GM23248 (cell line): ENCODE data around the gene ADAM10. TPM values are rescaled to one million over a fixed set of nuclear protein-coding genes. Genes with fewer than 3 reads are reported as not detected.
A peak's percentile ranks its signal among the peaks of the same experiment; 100 is the strongest.

Experiments used
- DNase-seq: peaks from one replicate; pipeline ENCODE4 v3.0.0-alpha.2; 2015
- H2AFZ ChIP-seq: fragments of 200-600 bp; sonication (generic); 2 replicates; pipeline ENCODE4 v1.6.1; 2016; ENCODE audit warnings: antibody characterized with exemption
- H3F3A ChIP-seq: fragments of 200-600 bp; sonication (generic); 2 replicates; pipeline ENCODE4 v1.6.1; 2016; ENCODE audit warnings: mild to moderate bottlenecking, antibody characterized with exemption, mixed run types; ENCODE audit not compliant: insufficient read depth
- H3K27ac ChIP-seq: fragments of 200-600 bp; sonication (generic); 2 replicates; pipeline ENCODE4 v1.5.1; 2016; ENCODE audit warnings: mild to moderate bottlenecking
- H3K27me3 ChIP-seq: fragments of 200-600 bp; sonication (generic); replicated peaks from 2 replicates; pipeline ENCODE4 v1.6.1; 2016; ENCODE audit warnings: mild to moderate bottlenecking; ENCODE audit not compliant: insufficient read depth
- H3K36me3 ChIP-seq: fragments of 200-600 bp; sonication (generic); 2 replicates; pipeline ENCODE4 v1.6.1; 2016; ENCODE audit warnings: low read depth, mild to moderate bottlenecking
- H3K4me1 ChIP-seq: fragments of 200-600 bp; sonication (generic); 2 replicates; pipeline ENCODE4 v1.6.1; 2016; ENCODE audit warnings: mild to moderate bottlenecking; ENCODE audit not compliant: insufficient read depth
- H3K4me2 ChIP-seq: fragments of 200-600 bp; sonication (generic); one replicate; pipeline ENCODE4 v1.6.1; 2016; ENCODE audit warnings: mild to moderate bottlenecking; ENCODE audit not compliant: unreplicated experiment
- H3K4me3 ChIP-seq: fragments of 200-600 bp; sonication (generic); 2 replicates; pipeline ENCODE4 v1.5.1; 2016; ENCODE audit warnings: mild to moderate bottlenecking
- H3K79me2 ChIP-seq: fragments of 200-600 bp; sonication (generic); 2 replicates; pipeline ENCODE4 v1.6.1; 2016; ENCODE audit warnings: mild to moderate bottlenecking; ENCODE audit not compliant: insufficient read depth
- H3K9ac ChIP-seq: fragments of 200-600 bp; sonication (generic); 2 replicates; pipeline ENCODE4 v1.6.1; 2016; ENCODE audit warnings: mild to moderate bottlenecking
- H3K9me2 ChIP-seq: fragments of 200-600 bp; sonication (generic); 2 replicates; pipeline ENCODE4 v1.6.1; 2016; ENCODE audit warnings: mixed run types, mild to moderate bottlenecking, moderate library complexity; ENCODE audit not compliant: insufficient read depth
- H3K9me3 ChIP-seq: fragments of 200-600 bp; sonication (generic); one replicate; pipeline ENCODE4 v1.6.1; 2017; ENCODE audit warnings: low read depth
- H4K20me1 ChIP-seq: fragments of 200-600 bp; sonication (generic); 2 replicates; pipeline ENCODE4 v1.6.0; 2016; ENCODE audit not compliant: insufficient read depth
- EZH2 ChIP-seq: fragments of 200-600 bp; sonication (generic); IDR thresholded peaks from 2 replicates; pipeline ENCODE4 v1.6.1; 2018; ENCODE audit warnings: antibody characterized with exemption, mild to moderate bottlenecking; ENCODE audit not compliant: insufficient read depth, poor library complexity, severe bottlenecking
- EZH2phosphoT487 ChIP-seq: fragments of 200-600 bp; sonication (generic); IDR thresholded peaks from 2 replicates; pipeline ENCODE4 v1.6.1; 2018; ENCODE audit warnings: antibody characterized with exemption, moderate library complexity, mild to moderate bottlenecking, low read depth; ENCODE audit not compliant: insufficient read depth
- WGBS, 2 experiments: methylation state at CpG; one replicate each; pipeline ENCODE4 v1.1.6; 2015 to 2017; ENCODE audit warnings: low lambda C conversion rate in 2 of 2, low coverage in 1 of 2; ENCODE audit errors: missing lambda C conversion rate in 2 of 2; 5-methylcytosine and 5-hydroxymethylcytosine counted together
- in situ Hi-C: fragments of 300-500 bp; cut with MboI; formaldehyde crosslinking; loops from 2 replicates; pipeline ENCODE4 v1.15.0; 2020
- polyA plus RNA-seq: library from polyadenylated mRNA; unstranded; fragments of >200 nt; fragmentation: Nextera tagmentation; extraction: Ambion mirVana; gene quantifications from 2 replicates; pipeline ENCODE4 v1.2.1, GENCODE V29; 2016
- total RNA-seq: library from RNA; depleted of rRNA; stranded (reverse); fragments of >200 nt; shearing (Covaris generic); gene quantifications from 2 replicates; pipeline ENCODE4 v1.2.3, GENCODE V29; 2014; rRNA removed

The ADAM10 gene
- total RNA-seq (171 and 193 TPM in 2 replicates), polyA plus RNA-seq (190 and 194 TPM in 2 replicates)

- H3K9me2 ChIP-seq, result no peaks in the 10 kb centered on the region
- H2AFZ ChIP-seq, result peak within 1 kb of the TSS; percentile 95
- WGBS, 2 experiments, result 1 to 2% methylated on average over 48 to 60 of the region's 62 CpGs
- H3K9ac ChIP-seq, result peak within 1 kb of the TSS; percentile 98
- peak; percentile 100 for DNase-seq
- H3K4me2 ChIP-seq, result peak within 1 kb of the TSS; percentile 94
- H3K79me2 ChIP-seq, result peaks cover 43% of the 10 kb centered on the region
- H3K27me3 ChIP-seq, result no peaks in the 10 kb centered on the region
- no peaks in the 10 kb centered on the region; the same call in 1 of the 2 replicates for H4K20me1 ChIP-seq
- H3K27ac ChIP-seq, result peak within 1 kb of the TSS; percentile 99
- TF ChIP-seq EZH2, result no peak
- TF ChIP-seq EZH2phosphoT487, result no peak
- peak within 1 kb of the TSS; percentile 96 for H3K4me3 ChIP-seq
- H3K36me3 ChIP-seq, result no peaks in the 10 kb centered on the region
- in situ Hi-C loops, result loop anchor here (10.0 kb wide), 1 partner anchor 515 kb away; no protein-coding TSS in a partner anchor
- peaks cover 18% of the 10 kb centered on the region for H3K4me1 ChIP-seq
- H3F3A ChIP-seq, result peaks cover 21% of the 10 kb centered on the region
- no peaks in the 10 kb centered on the region for H3K9me3 ChIP-seq
Observed at GRCh38 chr15:58749532-58750337, at the start of gene ADAM10. ADAM10 (minus strand) TSS chr15:58749707; CDS start chr15:58749534, 173 bp downstream.

DNA sequence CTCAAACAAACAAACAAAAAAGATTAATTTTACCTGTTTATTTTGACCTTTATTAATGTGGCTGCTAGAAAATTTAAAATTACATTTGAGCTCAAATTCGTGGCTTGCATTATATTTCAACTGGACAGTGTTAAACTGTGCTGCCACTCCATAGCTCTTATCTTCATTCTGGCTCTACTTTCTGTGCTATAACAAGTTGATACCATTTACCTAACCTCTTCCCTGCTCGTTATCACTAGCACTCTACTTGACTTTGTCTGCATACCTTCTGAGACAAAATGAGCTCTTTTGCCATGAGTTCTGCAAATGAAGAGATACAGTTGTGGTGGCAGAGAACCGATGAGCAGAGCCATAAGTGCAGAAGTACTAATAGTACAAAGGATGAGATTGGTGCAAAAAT lies 48.0 kb upstream of the ADAM10 start:
- in situ Hi-C loops, result no loop called here
- 98 to 99% methylated on average over 3 of the region's 3 CpGs for WGBS, 2 experiments
- TF ChIP-seq EZH2phosphoT487, result no peak
- no peak for TF ChIP-seq EZH2
- Histone ChIP-seq H4K20me1 (no peaks in the 10 kb centered on the region), H3K79me2 (peaks cover 99% of the 10 kb centered on the region), H3K27ac (no peak overlapping the region), H3K9ac (no peak overlapping the region), H3K9me2 (no peaks in the 10 kb centered on the region), H3K9me3 (no peaks in the 10 kb centered on the region), H3K36me3 (0 out of 2 replicates have a peak, but pooled peaks cover 5% of the 10 kb centered on the region), H2AFZ (no peak overlapping the region), H3K4me3 (no peak overlapping the region), H3K4me1 (no peaks in the 10 kb centered on the region), H3K4me2 (no peak overlapping the region), H3F3A (0 out of 2 replicates have a peak, but pooled peaks cover 3% of the 10 kb centered on the region), H3K27me3 (no peaks in the 10 kb centered on the region)
- DNase-seq, result no peak

- DNase-seq, result no peak
- Histone ChIP-seq H3K4me1 (no peaks in the 10 kb centered on the region), H3K36me3 (0 out of 2 replicates have a peak, but pooled peaks cover 3% of the 10 kb centered on the region), H3F3A (0 out of 2 replicates have a peak, but pooled peaks cover 3% of the 10 kb centered on the region), H3K27ac (no peak overlapping the region), H3K79me2 (peaks cover 97% of the 10 kb centered on the region), H3K4me3 (no peak overlapping the region), H3K4me2 (no peak overlapping the region), H2AFZ (no peak overlapping the region), H3K27me3 (no peaks in the 10 kb centered on the region), H3K9ac (no peak overlapping the region), H3K9me2 (no peaks in the 10 kb centered on the region), H3K9me3 (no peaks in the 10 kb centered on the region), H4K20me1 (no peaks in the 10 kb centered on the region)
- no peak for TF ChIP-seq EZH2
- no peak for TF ChIP-seq EZH2phosphoT487
- in situ Hi-C loops, result no loop called here
- 16 to 25% methylated on average over 2 of the region's 2 CpGs for WGBS, 2 experiments
Observed at GRCh38 chr15:58795825-58796224, 46.3 kb upstream of the ADAM10 start.

DNA sequence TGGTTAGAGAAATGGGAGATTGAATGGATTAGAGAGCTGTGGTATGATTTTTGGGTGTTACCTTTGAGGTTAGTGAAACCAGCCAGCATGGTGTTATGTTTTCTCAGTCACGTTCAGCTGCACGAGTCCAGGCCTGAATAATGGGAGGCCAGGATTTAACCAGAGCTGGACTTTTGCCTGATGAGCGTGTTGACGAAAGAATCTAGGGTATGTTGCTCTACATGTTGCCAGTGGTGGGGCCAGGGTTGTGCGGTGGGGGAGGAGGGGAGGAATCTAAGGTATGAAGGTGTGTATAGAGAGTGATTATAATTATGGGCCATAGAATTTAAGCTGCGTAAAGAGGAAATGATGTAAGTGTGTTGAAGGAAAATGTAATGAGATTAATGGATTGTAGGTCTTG lies 44.4 kb upstream of the ADAM10 start:
- no peaks in the 10 kb centered on the region for H3K4me1 ChIP-seq
- H3K9me3 ChIP-seq, result no peaks in the 10 kb centered on the region
- H3K27me3 ChIP-seq, result no peaks in the 10 kb centered on the region
- WGBS, 2 experiments, result 93 to 97% methylated on average over 6 of the region's 6 CpGs
- no peaks in the 10 kb centered on the region for H4K20me1 ChIP-seq
- H3K27ac ChIP-seq, result no peak overlapping the region
- no peak overlapping the region for H3K4me2 ChIP-seq
- H2AFZ ChIP-seq, result no peak overlapping the region
- no peaks in the 10 kb centered on the region for H3K9me2 ChIP-seq
- TF ChIP-seq EZH2 (no peak), EZH2phosphoT487 (no peak)
- H3K4me3 ChIP-seq, result no peak overlapping the region
- peaks cover 12% of the 10 kb centered on the region for H3K36me3 ChIP-seq
- H3K9ac ChIP-seq, result no peak overlapping the region
- in situ Hi-C loops, result no loop called here
- no peak for DNase-seq
- peaks cover 97% of the 10 kb centered on the region for H3K79me2 ChIP-seq
- H3F3A ChIP-seq, result 0 out of 2 replicates have a peak, but pooled peaks cover 3% of the 10 kb centered on the region
